Lung (tissue), 12 donors: Measurements from ENCODE around the gene SLC7A6. TPM values are rescaled to one million over a fixed set of nuclear protein-coding genes. Genes with fewer than 3 reads are reported as not detected.

Experiments used
- ATAC-seq: fragments of 200-7000 bp; cut with Tn5 transposase; one replicate; pipeline ENCODE4 v1.9.1; 2020; ENCODE audit warnings: moderate number of reproducible peaks; ENCODE audit not compliant: insufficient read depth, low FRiP score
- DNase-seq, 3 donors: peaks; one replicate each; pipeline ENCODE4 v3.0.0-alpha.2; 2013 to 2017
- H3K27ac ChIP-seq, 2 donors: one replicate each; pipeline ENCODE4 v1.5.1; 2013; ENCODE audit warnings: mild to moderate bottlenecking in 2 of 2, moderate library complexity in 2 of 2, control low read depth in 1 of 2, inconsistent platforms in 1 of 2, low read depth in 1 of 2, low read length in 1 of 2
- H3K27me3 ChIP-seq, 3 donors: one replicate each; pipeline ENCODE4 v1.5.1; 2013; ENCODE audit warnings: low read length in 2 of 3; ENCODE audit not compliant: control insufficient read depth in 3 of 3, insufficient read depth in 3 of 3
- H3K36me3 ChIP-seq, 4 donors: one replicate each; pipeline ENCODE4 v1.5.1; 2013; ENCODE audit warnings: low read length in 4 of 4, mild to moderate bottlenecking in 1 of 4, moderate library complexity in 1 of 4; ENCODE audit not compliant: control insufficient read depth in 4 of 4, insufficient read depth in 4 of 4
- H3K4me1 ChIP-seq, 5 donors: one replicate each; pipeline ENCODE4 v1.5.1; 2013; ENCODE audit warnings: low read length in 5 of 5, mild to moderate bottlenecking in 2 of 5, moderate library complexity in 1 of 5; ENCODE audit not compliant: control insufficient read depth in 5 of 5, insufficient read depth in 5 of 5
- H3K4me3 ChIP-seq: one replicate; pipeline ENCODE4 v1.5.1; 2013; ENCODE audit warnings: mild to moderate bottlenecking, control low read depth, moderate library complexity
- H3K9ac ChIP-seq, 2 donors: one replicate each; pipeline ENCODE4 v1.5.1; 2013; ENCODE audit warnings: low read length in 2 of 2, control low read depth in 1 of 2; ENCODE audit not compliant: insufficient read depth in 1 of 2
- H3K9me3 ChIP-seq, 4 donors: one replicate each; pipeline ENCODE4 v1.5.1; 2013; ENCODE audit warnings: low read length in 3 of 4, mild to moderate bottlenecking in 1 of 4, moderate library complexity in 1 of 4; ENCODE audit not compliant: control insufficient read depth in 4 of 4, insufficient read depth in 3 of 4
- WGBS, 2 donors: extraction: QIAGEN DNeasy Blood & Tissue Kit; methylation state at CpG; one replicate each; pipeline ENCODE4 v1.1.7; 2013; 5-methylcytosine and 5-hydroxymethylcytosine counted together
- polyA plus RNA-seq, 2 donors: library from polyadenylated mRNA; stranded (reverse); fragments of 200-250 nt; gene quantifications; one replicate each; pipeline ENCODE4 v1.2.1, GENCODE V29; 2013
- total RNA-seq, 2 donors: library from RNA; depleted of rRNA in 1 of 2; stranded (reverse); fragments of >200 nt in 1 of 2; gene quantifications; one replicate each; pipeline ENCODE4 v1.2.1, GENCODE V29; 2014 to 2021
- TF ChIP-seq, protein P1 (sequence below): IDR thresholded peaks from 2 replicates; pipeline ENCODE4 v1.5.1; 2012; ENCODE audit warnings: mild to moderate bottlenecking; ENCODE audit errors: control extremely low read depth, extremely low read depth
- donor health status: control.
- donor health status: control.
- donor health status: Bipolar disorder and iron deficiency.
- donor health status: healthy.
- donor health status: DM: yes; HTN: yes; CAD: no.

Gene SLC7A6
- total and polyA plus RNA-seq, 4 donors, result 8.9 to 36.2 (median 20.0) TPM

DNA sequence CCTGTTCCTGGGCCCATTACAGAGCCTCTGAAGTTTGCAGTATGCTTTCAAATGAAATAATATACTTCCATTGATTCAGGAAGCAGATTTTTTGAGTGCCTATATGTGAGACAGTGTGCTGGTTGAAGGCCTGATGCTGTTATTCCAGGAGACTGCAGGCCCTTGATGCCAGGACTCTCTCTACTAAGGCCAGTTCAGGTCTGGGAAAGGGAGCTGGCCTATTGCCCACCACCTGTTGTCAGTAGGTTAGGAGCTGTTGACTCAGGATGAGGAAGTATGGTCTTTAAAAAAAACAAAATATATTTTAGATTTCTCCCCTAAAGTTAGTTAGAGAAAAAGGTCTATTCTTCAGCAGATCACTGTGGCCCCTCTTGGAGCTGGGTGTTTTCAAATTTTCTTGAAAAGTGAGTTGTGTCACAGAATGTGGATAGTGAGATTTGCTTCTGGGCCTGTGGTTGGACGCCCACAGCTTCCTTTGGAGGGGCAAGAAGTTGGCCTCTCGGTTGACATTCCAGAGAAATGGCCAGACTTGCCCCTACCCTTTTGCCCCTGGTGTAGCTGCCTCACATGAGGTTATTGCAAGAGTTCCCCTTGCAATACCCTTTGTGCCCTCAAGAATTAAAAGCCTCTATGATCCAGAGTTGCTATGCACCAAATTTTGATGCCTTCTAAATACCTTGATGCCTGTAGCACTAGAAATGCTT, 36.3 kb upstream of the SLC7A6 start:
- ATAC-seq (no peak), DNase-seq (no peak)
- no peak overlapping the region for H3K9ac ChIP-seq
- H3K4me3 ChIP-seq, result no peak overlapping the region
- no peaks in the 10 kb centered on the region for H3K9me3 ChIP-seq
- 36 to 66% methylated on average over 2 of the region's 2 CpGs for WGBS, 2 donors
- no peak overlapping the region for H3K27ac ChIP-seq
- TF ChIP-seq, protein P1, sequence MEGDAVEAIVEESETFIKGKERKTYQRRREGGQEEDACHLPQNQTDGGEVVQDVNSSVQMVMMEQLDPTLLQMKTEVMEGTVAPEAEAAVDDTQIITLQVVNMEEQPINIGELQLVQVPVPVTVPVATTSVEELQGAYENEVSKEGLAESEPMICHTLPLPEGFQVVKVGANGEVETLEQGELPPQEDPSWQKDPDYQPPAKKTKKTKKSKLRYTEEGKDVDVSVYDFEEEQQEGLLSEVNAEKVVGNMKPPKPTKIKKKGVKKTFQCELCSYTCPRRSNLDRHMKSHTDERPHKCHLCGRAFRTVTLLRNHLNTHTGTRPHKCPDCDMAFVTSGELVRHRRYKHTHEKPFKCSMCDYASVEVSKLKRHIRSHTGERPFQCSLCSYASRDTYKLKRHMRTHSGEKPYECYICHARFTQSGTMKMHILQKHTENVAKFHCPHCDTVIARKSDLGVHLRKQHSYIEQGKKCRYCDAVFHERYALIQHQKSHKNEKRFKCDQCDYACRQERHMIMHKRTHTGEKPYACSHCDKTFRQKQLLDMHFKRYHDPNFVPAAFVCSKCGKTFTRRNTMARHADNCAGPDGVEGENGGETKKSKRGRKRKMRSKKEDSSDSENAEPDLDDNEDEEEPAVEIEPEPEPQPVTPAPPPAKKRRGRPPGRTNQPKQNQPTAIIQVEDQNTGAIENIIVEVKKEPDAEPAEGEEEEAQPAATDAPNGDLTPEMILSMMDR, result no peak
- peaks cover 0 to 25% (median 9%) of the 10 kb centered on the region in 4 donors for H3K36me3 ChIP-seq
- no peaks in the 10 kb centered on the region for H3K27me3 ChIP-seq
- H3K4me1 ChIP-seq, result no peaks in the 10 kb centered on the region

DNA sequence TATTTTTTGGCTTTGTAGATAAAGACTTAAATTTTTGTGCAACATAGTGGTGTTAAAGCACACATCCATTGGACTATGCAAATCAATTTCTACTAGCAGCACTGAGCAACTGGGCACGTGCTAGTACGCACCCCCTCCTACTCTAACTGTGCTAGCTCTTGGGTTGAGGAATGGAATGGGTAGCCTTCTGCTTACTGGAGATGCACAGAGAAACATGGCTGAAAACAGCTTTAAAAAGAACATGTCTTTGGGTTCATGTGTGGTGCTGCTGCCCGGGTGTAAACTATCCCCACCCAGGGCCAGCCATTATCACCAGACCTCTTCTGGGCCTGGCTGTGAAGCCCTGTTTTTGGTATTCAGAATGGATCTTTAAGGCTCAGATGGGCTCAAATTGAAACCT, 35.7 kb upstream of the SLC7A6 start:
- 83 to 90% methylated on average over 3 of the region's 3 CpGs for WGBS, 2 donors
- Histone ChIP-seq H3K4me1 (peaks cover 0 to 3% (median 2%) of the 10 kb centered on the region in 5 donors), H3K27me3 (no peaks in the 10 kb centered on the region), H3K9ac (no peak overlapping the region), H3K36me3 (peaks cover 0 to 27% (median 9%) of the 10 kb centered on the region in 4 donors), H3K4me3 (no peak overlapping the region), H3K9me3 (no peaks in the 10 kb centered on the region), H3K27ac (no peak overlapping the region)
- DNase-seq (no peak), ATAC-seq (no peak)
- TF ChIP-seq, protein P1, result no peak

DNA sequence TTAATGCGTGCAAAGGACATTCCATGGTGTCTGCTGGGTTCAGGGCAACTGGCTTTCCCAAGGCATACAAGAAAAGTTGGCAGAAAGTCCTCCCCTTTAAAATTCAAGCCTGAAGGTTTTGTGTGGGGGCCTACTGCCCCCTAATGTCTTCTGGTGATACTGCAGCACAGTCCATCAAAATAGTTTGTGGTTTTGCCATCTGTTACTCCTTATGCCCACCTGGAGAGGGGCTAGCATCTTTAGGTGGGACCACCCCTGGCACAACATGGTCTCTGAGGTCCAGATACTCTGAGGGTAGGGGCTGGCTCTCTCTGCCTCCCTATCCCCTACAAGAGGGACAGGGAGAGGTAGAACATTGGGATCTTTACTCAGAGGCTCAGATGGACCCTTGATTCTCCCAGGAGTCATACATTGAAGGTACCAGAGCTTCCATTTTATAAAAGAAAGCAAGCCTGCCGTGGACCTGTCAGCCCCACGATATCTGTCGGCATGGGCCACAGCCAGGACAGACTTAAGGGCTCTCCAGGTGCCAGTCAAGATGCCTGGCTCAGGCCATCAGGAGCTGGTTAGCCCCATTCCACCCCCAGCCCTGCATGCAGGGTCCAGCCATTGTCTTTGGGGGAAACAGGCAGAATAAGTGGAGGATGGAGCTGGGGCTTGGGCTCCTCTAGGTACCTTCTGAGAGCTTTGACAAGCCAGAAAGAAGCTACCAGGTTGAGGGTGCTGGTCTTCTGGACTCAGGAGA, 34.7 kb upstream of the SLC7A6 start:
- Histone ChIP-seq H3K36me3 (peaks cover 0 to 27% (median 9%) of the 10 kb centered on the region in 4 donors), H3K27me3 (no peaks in the 10 kb centered on the region), H3K27ac (no peak overlapping the region), H3K9me3 (no peaks in the 10 kb centered on the region), H3K4me3 (no peak overlapping the region), H3K4me1 (peaks cover 0 to 7% (median 4%) of the 10 kb centered on the region in 5 donors), H3K9ac (no peak overlapping the region)
- TF ChIP-seq, protein P1, result peak; percentile 71
- DNase-seq, result peak; percentile 65 to 82 (median 78)
- 60 to 77% methylated on average over 4 of the region's 4 CpGs for WGBS, 2 donors
- no peak for ATAC-seq
